Sigmoid colon (tissue), 7 donors: ENCODE results near the gene LRP1B. TPM values are rescaled to one million over a fixed set of nuclear protein-coding genes. Genes with fewer than 3 reads are reported as not detected.

Experiments
- DNase-seq: peaks from one replicate; pipeline ENCODE4 v3.0.0-alpha.2; 2019
- H3K27ac ChIP-seq, 4 donors: fragments of 200-600 bp; sonication (generic); one replicate each; pipeline ENCODE4 v1.5.1; 2016 to 2019; ENCODE audit warnings: mild to moderate bottlenecking in 1 of 4
- H3K27me3 ChIP-seq, 3 donors: fragments of 200-600 bp; sonication (generic); one replicate each; pipeline ENCODE4 v1.5.1; 2019; ENCODE audit warnings: mild to moderate bottlenecking in 1 of 3
- H3K36me3 ChIP-seq, 4 donors: fragments of 200-600 bp; sonication (generic); one replicate each; pipeline ENCODE4 v1.5.1; 2016 to 2019
- H3K4me1 ChIP-seq, 4 donors: fragments of 200-600 bp; sonication (generic); one replicate each; pipeline ENCODE4 v1.5.1; 2017 to 2019
- H3K4me3 ChIP-seq, 4 donors: fragments of 200-600 bp; sonication (generic); one replicate each; pipeline ENCODE4 v1.5.1; 2017 to 2019; ENCODE audit warnings: mild to moderate bottlenecking in 2 of 4, moderate library complexity in 1 of 4
- H3K9me3 ChIP-seq, 4 donors: fragments of 200-600 bp in 3 of 4; sonication (generic) in 3 of 4; one replicate each; pipeline versions ENCODE4 v1.5.1 to v1.6.1; 2013 to 2019
- EP300 ChIP-seq, 4 donors: sonication (generic); formaldehyde crosslinking; IDR thresholded peaks; one replicate each; pipeline ENCODE4 v1.6.1; 2017; ENCODE audit warnings: antibody characterized with exemption in 4 of 4
- POLR2A ChIP-seq, 2 donors: fragments of 450-650 bp; IDR thresholded peaks; one replicate each; pipeline ENCODE4 v1.6.1; 2016; ENCODE audit warnings: antibody characterized with exemption in 2 of 2, mild to moderate bottlenecking in 2 of 2, moderate library complexity in 2 of 2
- POLR2AphosphoS5 ChIP-seq, 4 donors: sonication (generic); formaldehyde crosslinking; IDR thresholded peaks; one replicate each; pipeline ENCODE4 v1.6.1; 2017; ENCODE audit warnings: antibody characterized with exemption in 4 of 4
- WGBS, 2 donors: extraction: QIAGEN DNeasy Blood & Tissue Kit; methylation state at CpG; one replicate each; pipeline ENCODE4 v1.1.7; 2013; 5-methylcytosine and 5-hydroxymethylcytosine counted together
- intact Hi-C: fragments of 100-400 bp; cut with DNase I; formaldehyde crosslinking; loops from one replicate; pipeline ENCODE4 v1.15.1; 2023
- polyA plus RNA-seq, 3 donors: library from polyadenylated mRNA; stranded (reverse); fragments of 200-250 nt; gene quantifications; one replicate each; pipeline ENCODE4 v1.2.3, GENCODE V29; 2013
- total RNA-seq, 4 donors: library from RNA; depleted of rRNA; stranded (reverse); fragments of >200 nt; gene quantifications; one replicate each; pipeline ENCODE4 v1.1.0, GENCODE V29; 2016
- TF ChIP-seq, protein P1 (sequence below), 4 experiments: fragments of 450-650 bp in 3 of 4; fragments of 200-600 bp in 1 of 4; IDR thresholded peaks; one replicate each; pipeline ENCODE4 v1.5.1; 2016 to 2019; ENCODE audit warnings: antibody characterized with exemption in 4 of 4, mild to moderate bottlenecking in 3 of 4, moderate library complexity in 2 of 4
- donor health status: healthy with polysubstance abuse.
- donor health status: Bipolar disorder and iron deficiency.
- donor health status: healthy.

The LRP1B gene
- total and polyA plus RNA-seq, 7 donors = 0.06 to 5.1 (median 2.0) TPM; not detected in 1

DNA sequence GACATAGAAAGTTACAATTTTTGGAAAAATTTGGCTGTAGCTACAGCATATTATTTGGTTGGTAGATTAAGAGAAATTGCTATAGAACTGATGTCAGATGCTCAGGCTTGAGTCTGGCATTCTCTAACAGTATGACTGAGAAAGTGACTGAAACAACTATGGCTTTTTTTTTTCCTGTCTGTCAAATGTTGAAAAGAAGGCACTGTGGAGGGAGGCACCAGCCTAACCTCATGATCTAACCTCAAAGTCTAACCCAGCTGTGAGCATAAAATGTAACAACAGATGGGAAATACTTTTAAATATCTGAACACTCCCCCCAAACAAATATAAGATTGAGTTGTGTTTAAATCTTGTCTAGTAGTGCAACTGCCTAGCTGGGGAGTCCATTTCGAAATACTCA is 629.1 kb downstream of the LRP1B start:
- H3K27me3 ChIP-seq = no peaks in the 10 kb centered on the region
- no peaks in the 10 kb centered on the region for H3K36me3 ChIP-seq
- H3K4me1 ChIP-seq = no peaks in the 10 kb centered on the region
- no peaks in the 10 kb centered on the region for H3K9me3 ChIP-seq
- H3K27ac ChIP-seq = no peak overlapping the region
- WGBS, 2 donors = 70 to 81% methylated on average over 1 of the region's 1 CpG
- DNase-seq = no peak
- intact Hi-C loops = no loop called here
- no peak overlapping the region for H3K4me3 ChIP-seq
- TF ChIP-seq, protein P1, sequence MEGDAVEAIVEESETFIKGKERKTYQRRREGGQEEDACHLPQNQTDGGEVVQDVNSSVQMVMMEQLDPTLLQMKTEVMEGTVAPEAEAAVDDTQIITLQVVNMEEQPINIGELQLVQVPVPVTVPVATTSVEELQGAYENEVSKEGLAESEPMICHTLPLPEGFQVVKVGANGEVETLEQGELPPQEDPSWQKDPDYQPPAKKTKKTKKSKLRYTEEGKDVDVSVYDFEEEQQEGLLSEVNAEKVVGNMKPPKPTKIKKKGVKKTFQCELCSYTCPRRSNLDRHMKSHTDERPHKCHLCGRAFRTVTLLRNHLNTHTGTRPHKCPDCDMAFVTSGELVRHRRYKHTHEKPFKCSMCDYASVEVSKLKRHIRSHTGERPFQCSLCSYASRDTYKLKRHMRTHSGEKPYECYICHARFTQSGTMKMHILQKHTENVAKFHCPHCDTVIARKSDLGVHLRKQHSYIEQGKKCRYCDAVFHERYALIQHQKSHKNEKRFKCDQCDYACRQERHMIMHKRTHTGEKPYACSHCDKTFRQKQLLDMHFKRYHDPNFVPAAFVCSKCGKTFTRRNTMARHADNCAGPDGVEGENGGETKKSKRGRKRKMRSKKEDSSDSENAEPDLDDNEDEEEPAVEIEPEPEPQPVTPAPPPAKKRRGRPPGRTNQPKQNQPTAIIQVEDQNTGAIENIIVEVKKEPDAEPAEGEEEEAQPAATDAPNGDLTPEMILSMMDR (IDR thresholded peaks at IDR 0.05) = no peak
- TF ChIP-seq POLR2A (IDR thresholded peaks at IDR 0.05) (no peak), EP300 (IDR thresholded peaks at IDR 0.05) (no peak), POLR2AphosphoS5 (IDR thresholded peaks at IDR 0.05) (no peak)

DNA sequence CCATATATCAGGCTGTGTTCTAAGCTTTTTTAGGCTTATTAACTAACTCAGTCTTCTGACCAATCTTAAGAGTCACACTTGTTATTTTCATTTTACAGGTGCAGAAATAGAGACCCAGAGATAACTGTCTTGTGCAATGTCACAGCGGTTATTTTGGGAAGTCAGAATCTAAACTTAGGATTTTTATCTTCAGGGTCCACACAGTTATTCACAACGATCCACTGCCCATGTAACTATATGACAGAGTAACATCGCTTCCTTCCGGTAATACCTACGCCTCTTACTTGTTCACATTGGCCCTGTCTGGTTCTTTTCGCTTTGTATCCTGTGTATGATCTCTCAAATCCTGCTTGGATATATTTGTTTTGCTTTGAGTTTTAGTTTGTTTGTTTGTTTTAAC is 631.7 kb downstream of the LRP1B start:
- 80 to 93% methylated on average over 6 of the region's 6 CpGs for WGBS, 2 donors
- DNase-seq = no peak
- no peaks in the 10 kb centered on the region for H3K36me3 ChIP-seq
- TF ChIP-seq, protein P1 (IDR thresholded peaks at IDR 0.05) = no peak
- no peak for TF ChIP-seq POLR2AphosphoS5 (IDR thresholded peaks at IDR 0.05)
- TF ChIP-seq POLR2A (IDR thresholded peaks at IDR 0.05) = no peak
- no peak for TF ChIP-seq EP300 (IDR thresholded peaks at IDR 0.05)
- H3K27ac ChIP-seq = no peak overlapping the region
- H3K27me3 ChIP-seq = no peaks in the 10 kb centered on the region
- no peaks in the 10 kb centered on the region for H3K4me1 ChIP-seq
- no peak overlapping the region for H3K4me3 ChIP-seq
- H3K9me3 ChIP-seq = no peaks in the 10 kb centered on the region
- intact Hi-C loops = no loop called here

DNA sequence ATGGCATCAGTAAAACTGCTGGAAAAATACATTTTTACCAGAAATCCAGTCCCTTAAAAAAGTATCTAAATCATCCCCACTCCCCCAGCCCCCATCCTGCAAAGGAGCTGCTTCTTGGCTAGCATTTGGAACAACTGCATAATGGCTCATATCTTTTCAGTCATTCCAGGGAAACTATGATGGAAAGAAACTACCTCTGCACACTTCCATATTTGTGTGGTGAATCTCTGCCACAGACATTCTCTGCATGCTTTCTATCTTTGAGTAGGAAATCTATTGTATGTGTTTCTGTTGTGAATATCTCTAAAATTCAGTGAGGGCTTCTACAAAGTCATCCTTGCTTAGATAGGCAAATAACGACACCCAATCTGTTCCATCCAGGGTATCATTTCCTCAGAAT is 632.3 kb downstream of the LRP1B start:
- no peak for TF ChIP-seq EP300 (IDR thresholded peaks at IDR 0.05)
- no peak for TF ChIP-seq POLR2A (IDR thresholded peaks at IDR 0.05)
- TF ChIP-seq, protein P1 (IDR thresholded peaks at IDR 0.05) = no peak
- TF ChIP-seq POLR2AphosphoS5 (IDR thresholded peaks at IDR 0.05) = no peak
- Histone ChIP-seq H3K9me3 (no peaks in the 10 kb centered on the region), H3K27ac (no peak overlapping the region), H3K4me3 (no peak overlapping the region), H3K27me3 (no peaks in the 10 kb centered on the region), H3K4me1 (no peaks in the 10 kb centered on the region), H3K36me3 (no peaks in the 10 kb centered on the region)
- WGBS, 2 donors = 85 to 93% methylated on average over 1 of the region's 1 CpG
- DNase-seq = no peak
- intact Hi-C loops = no loop called here

DNA sequence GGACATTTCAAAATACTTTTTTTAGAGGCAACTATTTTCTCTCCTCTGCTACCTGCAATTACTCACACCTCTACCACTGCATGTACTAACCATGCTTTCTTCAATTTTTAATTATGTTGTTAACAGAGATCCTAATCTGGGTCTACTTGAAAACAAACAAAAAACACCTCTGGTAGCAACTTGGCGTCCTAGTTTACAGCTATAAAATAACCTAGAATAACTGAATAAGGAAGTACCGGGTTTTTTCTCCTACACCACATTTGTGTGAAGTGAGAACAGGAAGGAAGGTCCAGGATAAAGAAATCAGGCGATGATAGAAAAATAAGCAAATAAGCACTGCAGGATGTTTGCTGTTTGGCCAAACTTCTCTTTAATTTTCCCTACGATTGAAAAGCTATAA is 633.5 kb downstream of the LRP1B start:
- DNase-seq = no peak
- Histone ChIP-seq H3K4me1 (no peaks in the 10 kb centered on the region), H3K27ac (no peak overlapping the region), H3K27me3 (no peaks in the 10 kb centered on the region), H3K36me3 (no peaks in the 10 kb centered on the region), H3K9me3 (no peaks in the 10 kb centered on the region), H3K4me3 (no peak overlapping the region)
- TF ChIP-seq EP300 (IDR thresholded peaks at IDR 0.05) (no peak), POLR2AphosphoS5 (IDR thresholded peaks at IDR 0.05) (no peak), POLR2A (IDR thresholded peaks at IDR 0.05) (no peak)
- TF ChIP-seq, protein P1 (IDR thresholded peaks at IDR 0.05) = no peak
- 14 to 29% methylated on average over 4 of the region's 4 CpGs for WGBS, 2 donors
- intact Hi-C loops = no loop called here

DNA sequence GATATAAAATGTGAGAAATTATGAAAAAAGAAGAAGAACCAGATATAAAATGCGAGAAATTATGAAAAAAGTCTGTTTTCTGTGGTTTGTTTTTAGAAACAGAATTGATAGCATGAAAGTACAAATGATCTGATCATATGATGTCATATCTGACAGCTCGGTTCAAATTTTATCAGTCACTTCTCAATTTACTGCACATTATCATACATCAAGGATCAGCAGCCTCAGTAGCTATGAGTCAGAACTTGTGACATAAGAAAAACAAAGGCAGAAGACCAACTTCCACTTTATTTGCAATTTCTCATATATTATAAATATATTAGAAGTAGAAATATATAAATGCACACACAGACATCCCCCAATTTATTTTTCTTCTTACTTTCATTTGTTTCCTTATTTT is 634.0 kb downstream of the LRP1B start:
- WGBS, 2 donors = 72 to 76% methylated on average over 2 of the region's 2 CpGs
- no peak overlapping the region for H3K27ac ChIP-seq
- H3K27me3 ChIP-seq = no peaks in the 10 kb centered on the region
- no peak overlapping the region for H3K4me3 ChIP-seq
- no peak for DNase-seq
- TF ChIP-seq, protein P1 (IDR thresholded peaks at IDR 0.05) = no peak
- TF ChIP-seq POLR2AphosphoS5 (IDR thresholded peaks at IDR 0.05) (no peak), POLR2A (IDR thresholded peaks at IDR 0.05) (no peak), EP300 (IDR thresholded peaks at IDR 0.05) (no peak)
- no peaks in the 10 kb centered on the region for H3K36me3 ChIP-seq
- intact Hi-C loops = no loop called here
- no peaks in the 10 kb centered on the region for H3K4me1 ChIP-seq
- H3K9me3 ChIP-seq = no peaks in the 10 kb centered on the region
